CD14-positive monocyte (primary cell): ENCODE measurements around the gene RAMAC. TPM values are rescaled to one million over a fixed set of nuclear protein-coding genes. Genes with fewer than 3 reads are reported as not detected.
A peak's percentile ranks its signal among the peaks of the same experiment; 100 is the strongest.

ENCODE experiments used
- DNase-seq, 3 donors: peaks; one replicate each; pipeline ENCODE4 v3.0.0-alpha.2; 2011 to 2022
- H2AFZ ChIP-seq: 2 replicates; pipeline ENCODE4 v1.6.0; 2012; ENCODE audit warnings: mild to moderate bottlenecking, low read depth, low read length, inconsistent platforms; ENCODE audit not compliant: insufficient read depth, poor library complexity, severe bottlenecking
- H3K27ac ChIP-seq, 2 donors: 1 replicate in 1 of 2; 2 replicates in 1 of 2; pipeline ENCODE4 v1.5.1; 2012 to 2013; ENCODE audit warnings: low read length in 2 of 2, control low read depth in 1 of 2, inconsistent platforms in 1 of 2, low read depth in 1 of 2, mild to moderate bottlenecking in 1 of 2
- H3K27me3 ChIP-seq, 2 donors: one replicate each; pipeline versions ENCODE4 v1.6.0 to v1.6.1; 2011 to 2013; ENCODE audit warnings: low read length in 2 of 2; ENCODE audit not compliant: control insufficient read depth in 2 of 2, insufficient read depth in 2 of 2
- H3K36me3 ChIP-seq, 2 donors: replicated peaks in 1 of 2; 1 replicate in 1 of 2; 2 replicates in 1 of 2; pipeline versions ENCODE4 v1.5.1 to v1.6.1; 2012 to 2013; ENCODE audit warnings: low read length in 2 of 2, control low read depth in 1 of 2, inconsistent platforms in 1 of 2, mild to moderate bottlenecking in 1 of 2; ENCODE audit not compliant: insufficient read depth in 2 of 2, control insufficient read depth in 1 of 2
- H3K4me1 ChIP-seq, 2 donors: 1 replicate in 1 of 2; 2 replicates in 1 of 2; pipeline versions ENCODE4 v1.5.1 to v1.6.1; 2012 to 2013; ENCODE audit warnings: low read length in 2 of 2, control low read depth in 1 of 2, inconsistent platforms in 1 of 2, mild to moderate bottlenecking in 1 of 2, moderate library complexity in 1 of 2; ENCODE audit not compliant: insufficient read depth in 2 of 2, control insufficient read depth in 1 of 2
- H3K4me2 ChIP-seq: replicated peaks from 2 replicates; pipeline ENCODE3; 2012; ENCODE audit warnings: low read length, moderate library complexity, mild to moderate bottlenecking; ENCODE audit not compliant: poor library complexity, severe bottlenecking; ENCODE audit errors: extremely low read depth
- H3K4me3 ChIP-seq, 3 experiments: fragments of 200-600 bp in 1 of 3; sonication (generic) in 1 of 3; replicated peaks in 1 of 3; 1 replicate in 2 of 3; 2 replicates in 1 of 3; pipeline ENCODE4 v1.5.1; 2011 to 2013; ENCODE audit warnings: low read length in 3 of 3, mild to moderate bottlenecking in 3 of 3, control low read depth in 2 of 3, low read depth in 2 of 3, inconsistent platforms in 1 of 3, moderate library complexity in 1 of 3
- H3K79me2 ChIP-seq: 2 replicates; pipeline ENCODE4 v1.6.0; 2012; ENCODE audit warnings: mild to moderate bottlenecking, control low read depth, inconsistent platforms, low read length, moderate library complexity; ENCODE audit not compliant: insufficient read depth
- H3K9ac ChIP-seq: 2 replicates; pipeline ENCODE4 v1.6.0; 2017; ENCODE audit warnings: low read length, mild to moderate bottlenecking; ENCODE audit not compliant: insufficient read depth, poor library complexity, severe bottlenecking
- H3K9me3 ChIP-seq, 2 donors: replicated peaks in 1 of 2; 1 replicate in 1 of 2; 2 replicates in 1 of 2; pipeline versions ENCODE4 v1.5.1 to v1.6.1; 2012 to 2013; ENCODE audit warnings: low read length in 2 of 2, control low read depth in 1 of 2; ENCODE audit not compliant: control insufficient read depth in 1 of 2, insufficient read depth in 1 of 2
- H4K20me1 ChIP-seq: 2 replicates; pipeline ENCODE4 v1.6.0; 2012; ENCODE audit warnings: mild to moderate bottlenecking, low read length, control low read depth, moderate library complexity; ENCODE audit not compliant: insufficient read depth
- H3K27ac Mint-ChIP-seq, 7 donors: one replicate each; pipeline ENCODE4 v1.8.0; 2020; ENCODE audit warnings: mild to moderate bottlenecking in 7 of 7, mixed read lengths in 7 of 7, moderate library complexity in 6 of 7, inconsistent platforms in 2 of 7
- H3K27me3 Mint-ChIP-seq, 3 donors: one replicate each; pipeline ENCODE4 v1.8.0; 2021 to 2022; ENCODE audit warnings: low read depth in 3 of 3, mild to moderate bottlenecking in 3 of 3, mixed read lengths in 3 of 3, moderate library complexity in 3 of 3, inconsistent platforms in 1 of 3
- H3K36me3 Mint-ChIP-seq, 2 donors: one replicate each; pipeline ENCODE4 v1.8.0; 2020; ENCODE audit warnings: mixed read lengths in 2 of 2, inconsistent platforms in 1 of 2, mild to moderate bottlenecking in 1 of 2
- H3K4me1 Mint-ChIP-seq: one replicate; pipeline ENCODE4 v1.8.0; 2020; ENCODE audit warnings: mild to moderate bottlenecking, mixed read lengths
- H3K4me3 Mint-ChIP-seq, 2 donors: one replicate each; pipeline ENCODE4 v1.8.0; 2020; ENCODE audit warnings: mild to moderate bottlenecking in 2 of 2, mixed read lengths in 2 of 2, moderate library complexity in 1 of 2
- H3K9me3 Mint-ChIP-seq, 7 donors: one replicate each; pipeline ENCODE4 v1.8.0; 2020 to 2022; ENCODE audit warnings: mixed read lengths in 7 of 7, mild to moderate bottlenecking in 6 of 7, moderate library complexity in 6 of 7, inconsistent platforms in 2 of 7
- CTCF ChIP-seq: fragments of 200-600 bp; IDR thresholded peaks from one replicate; pipeline ENCODE4 v1.8.0; 2022; ENCODE audit warnings: antibody characterized with exemption, mild to moderate bottlenecking
- WGBS: methylation state at CpG from one replicate; pipeline ENCODE4 v1.1.5; 2013; ENCODE audit warnings: missing lambda C conversion rate; ENCODE audit not compliant: insufficient coverage; 5-methylcytosine and 5-hydroxymethylcytosine counted together
- intact Hi-C, 2 donors: fragments of 100-400 bp; cut with micrococcal nuclease; formaldehyde crosslinking; loops; one replicate each; pipeline versions ENCODE4 v1.15.0 to v1.15.1; 2023
- polyA plus RNA-seq, 3 donors: library from polyadenylated mRNA; depleted of rRNA in 1 of 3; unstranded in 2 of 3; stranded (reverse) in 1 of 3; fragments of 300-500 nt in 2 of 3; fragments of >200 nt in 1 of 3; fragmentation: Illumina TruSeq in 2 of 3; gene quantifications; 1 replicate in 2 of 3; 2 replicates in 1 of 3; pipeline ENCODE4 v1.2.3, GENCODE V29; 2012 to 2021

RAMAC gene
- polyA plus RNA-seq, 3 donors = 6.1 to 39.9 (median 27.7) TPM

DNA sequence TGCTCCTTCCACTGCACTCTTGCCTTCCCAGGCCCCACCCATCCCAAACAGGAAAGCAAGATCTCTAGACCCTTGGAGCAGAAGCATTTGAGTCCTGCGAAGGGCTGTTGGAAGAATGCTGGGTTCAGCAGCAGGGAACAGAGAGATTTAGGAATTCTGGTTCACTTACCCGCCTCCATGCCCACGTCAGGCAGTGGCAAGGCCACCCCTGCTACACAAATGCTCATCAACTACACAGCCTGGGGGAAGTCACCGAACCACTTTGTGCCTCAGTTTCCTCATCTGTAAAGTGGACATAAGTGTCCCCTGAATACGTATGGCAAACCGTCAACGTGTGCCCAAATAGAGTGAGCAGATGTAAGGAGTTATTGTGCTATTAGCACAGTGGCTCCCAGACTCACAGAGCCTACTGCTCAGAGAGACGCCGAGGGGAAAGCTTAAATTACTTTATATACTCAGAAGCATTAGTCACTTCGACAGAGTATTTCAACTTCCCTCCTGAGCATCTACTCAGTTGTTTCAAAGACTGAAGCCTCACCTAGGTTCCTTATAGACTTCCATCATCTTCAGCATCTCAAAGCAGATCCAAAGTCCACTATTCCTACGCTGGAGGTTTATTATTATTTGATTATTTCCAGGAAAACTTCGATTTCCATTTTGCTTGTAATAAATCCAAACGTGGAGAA is 34.4 kb upstream of the RAMAC start:
- H4K20me1 ChIP-seq = no peaks in the 10 kb centered on the region
- Mint-ChIP-seq H3K27me3 (peaks cover 7 to 17% (median 12%) of the 10 kb centered on the region in 3 donors), H3K27ac (peak overlapping the region in 1 of 7 donors; percentile 37), H3K36me3 (no peaks in the 10 kb centered on the region), H3K9me3 (peaks cover 0 to 10% (median 2%) of the 10 kb centered on the region in 7 donors), H3K4me1 (peaks cover 3% of the 10 kb centered on the region), H3K4me3 (peak overlapping the region; percentile 72 to 83)
- WGBS = 37% methylated on average over 9 of the region's 13 CpGs
- no peaks in the 10 kb centered on the region for H3K9me3 ChIP-seq
- H2AFZ ChIP-seq = peak overlapping the region; percentile 65
- no peaks in the 10 kb centered on the region for H3K36me3 ChIP-seq
- H3K79me2 ChIP-seq = no peaks in the 10 kb centered on the region
- H3K4me1 ChIP-seq = peaks cover 14% of the 10 kb centered on the region in 2 donors
- peak overlapping the region in 2 of 3 experiments; percentile 35 to 69 for H3K4me3 ChIP-seq
- DNase-seq = peak in 2 of 3 donors; percentile 28 to 57
- no peak for TF ChIP-seq CTCF
- no peak overlapping the region for H3K27ac ChIP-seq
- intact Hi-C loops = no loop called here
- H3K9ac ChIP-seq = peak overlapping the region; percentile 36
- peaks cover 17 to 24% of the 10 kb centered on the region in 2 donors for H3K27me3 ChIP-seq
- peak overlapping the region; percentile 81 for H3K4me2 ChIP-seq

DNA sequence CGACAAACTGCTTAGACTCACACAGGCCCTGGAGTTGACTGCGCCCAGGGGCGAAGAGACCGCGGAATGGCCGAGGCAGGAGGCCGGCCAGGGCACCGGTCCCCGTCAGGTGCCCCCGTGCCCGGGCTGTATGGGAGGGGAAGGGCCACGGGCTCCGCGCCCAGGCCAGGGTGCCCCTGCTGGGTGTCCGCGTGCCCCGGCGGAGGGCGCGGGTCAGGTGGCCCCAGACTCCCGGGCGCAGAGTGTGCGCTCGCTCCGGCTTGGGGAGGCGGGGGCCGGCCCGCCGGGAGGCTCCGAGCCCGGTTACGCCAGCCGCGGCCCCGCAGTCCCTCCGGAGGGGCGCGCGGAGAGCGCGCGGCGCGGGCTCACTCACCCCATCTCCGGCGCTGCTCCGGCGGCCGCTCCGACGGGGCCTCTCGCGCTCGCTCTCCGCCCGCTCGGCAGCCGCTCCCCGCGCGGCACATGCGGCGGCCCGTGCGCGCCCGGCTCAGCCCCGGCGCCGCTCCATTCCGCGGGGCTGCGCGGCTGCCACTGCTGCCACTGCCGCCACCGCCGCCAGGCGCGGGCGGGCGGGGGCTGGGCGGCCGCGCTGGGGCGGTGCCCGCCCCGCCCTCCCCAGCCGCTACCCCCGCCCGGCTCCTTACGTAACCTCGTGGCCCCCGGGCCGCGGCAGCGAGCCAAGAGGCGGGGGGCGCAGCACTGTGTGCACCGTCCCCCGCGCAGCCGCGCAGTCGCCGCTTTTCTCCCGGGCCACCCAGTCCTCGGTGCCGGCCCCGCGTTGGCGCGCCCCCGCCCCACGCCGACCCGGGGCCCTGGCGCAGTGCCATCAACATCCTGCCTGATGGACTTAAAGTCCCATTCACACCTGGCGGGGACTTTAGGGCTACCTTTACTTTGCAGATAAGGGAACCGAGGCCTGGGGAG is 33.6 kb upstream of the RAMAC start, which contains the start of gene HOMER2:
Gene HOMER2, minus strand, starts transcription at position 563 of the 924 bp plus-strand sequence. Its CDS starts 185 bp downstream, at position 378.
- peaks cover 14% of the 10 kb centered on the region in 2 donors for H3K4me1 ChIP-seq
- H3K9me3 ChIP-seq = no peaks in the 10 kb centered on the region
- H3K4me3 ChIP-seq = peak within 1 kb of the TSS in 2 of 3 experiments; percentile 35 to 69
- H3K4me3 Mint-ChIP-seq = peak within 1 kb of the TSS; percentile 72 to 83
- peak within 1 kb of the TSS in 1 of 7 donors; percentile 37 for H3K27ac Mint-ChIP-seq
- H3K79me2 ChIP-seq = no peaks in the 10 kb centered on the region
- under 1% methylated on average over 115 of the region's 119 CpGs for WGBS
- peak within 1 kb of the TSS; percentile 65 for H2AFZ ChIP-seq
- no peaks in the 10 kb centered on the region for H4K20me1 ChIP-seq
- no peak for DNase-seq
- no peaks in the 10 kb centered on the region for H3K36me3 Mint-ChIP-seq
- intact Hi-C loops = no loop called here
- no peak within 1 kb of the TSS for H3K27ac ChIP-seq
- H3K27me3 ChIP-seq = peaks cover 17 to 24% of the 10 kb centered on the region in 2 donors
- H3K36me3 ChIP-seq = no peaks in the 10 kb centered on the region
- peak within 1 kb of the TSS; percentile 36 for H3K9ac ChIP-seq
- H3K4me1 Mint-ChIP-seq = peaks cover 3% of the 10 kb centered on the region
- TF ChIP-seq CTCF = no peak
- peak within 1 kb of the TSS; percentile 81 for H3K4me2 ChIP-seq
- H3K9me3 Mint-ChIP-seq = peaks cover 0 to 10% (median 2%) of the 10 kb centered on the region in 7 donors
- peaks cover 7 to 18% (median 14%) of the 10 kb centered on the region in 3 donors for H3K27me3 Mint-ChIP-seq
